ENCODE data around the gene SCFD2.

SCFD2 gene

DNA sequence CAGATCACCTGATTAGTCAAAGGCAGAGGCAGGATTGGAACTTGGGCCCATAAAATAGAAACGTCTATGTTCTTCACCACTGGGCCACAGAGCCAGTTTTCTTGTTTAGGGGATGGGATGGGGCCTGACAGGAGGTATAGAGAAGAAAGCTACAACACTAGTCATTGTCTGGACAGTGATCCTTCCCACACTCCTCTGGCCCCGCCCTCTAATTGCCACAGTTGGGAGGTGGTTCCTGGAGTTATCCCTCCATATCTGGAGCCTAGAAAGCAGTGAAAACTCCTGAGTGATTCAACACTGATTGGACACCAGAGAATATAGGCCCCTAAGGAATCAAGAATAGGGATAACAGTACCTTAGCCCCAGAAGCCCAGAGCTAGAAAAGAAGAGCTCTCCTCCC is 480.9 kb downstream of the SCFD2 start:
- TF ChIP-seq TAF1 (IDR thresholded peaks at IDR 0.05; ENCODE audit: borderline replicate concordance, insufficient read depth, low read length) (no peak), POLR2AphosphoS5 (IDR thresholded peaks at IDR 0.05; ENCODE audit: low read depth, low read length) (no peak), FOXP2 (optimal IDR thresholded peaks at IDR 0.05; ENCODE audit: borderline replicate concordance, extremely low read depth, extremely low read length, insufficient read depth) (no peak), SIN3A (IDR thresholded peaks at IDR 0.05; ENCODE audit: borderline replicate concordance, insufficient read depth, low read length) (no peak)
- TF ChIP-seq, protein P1, sequence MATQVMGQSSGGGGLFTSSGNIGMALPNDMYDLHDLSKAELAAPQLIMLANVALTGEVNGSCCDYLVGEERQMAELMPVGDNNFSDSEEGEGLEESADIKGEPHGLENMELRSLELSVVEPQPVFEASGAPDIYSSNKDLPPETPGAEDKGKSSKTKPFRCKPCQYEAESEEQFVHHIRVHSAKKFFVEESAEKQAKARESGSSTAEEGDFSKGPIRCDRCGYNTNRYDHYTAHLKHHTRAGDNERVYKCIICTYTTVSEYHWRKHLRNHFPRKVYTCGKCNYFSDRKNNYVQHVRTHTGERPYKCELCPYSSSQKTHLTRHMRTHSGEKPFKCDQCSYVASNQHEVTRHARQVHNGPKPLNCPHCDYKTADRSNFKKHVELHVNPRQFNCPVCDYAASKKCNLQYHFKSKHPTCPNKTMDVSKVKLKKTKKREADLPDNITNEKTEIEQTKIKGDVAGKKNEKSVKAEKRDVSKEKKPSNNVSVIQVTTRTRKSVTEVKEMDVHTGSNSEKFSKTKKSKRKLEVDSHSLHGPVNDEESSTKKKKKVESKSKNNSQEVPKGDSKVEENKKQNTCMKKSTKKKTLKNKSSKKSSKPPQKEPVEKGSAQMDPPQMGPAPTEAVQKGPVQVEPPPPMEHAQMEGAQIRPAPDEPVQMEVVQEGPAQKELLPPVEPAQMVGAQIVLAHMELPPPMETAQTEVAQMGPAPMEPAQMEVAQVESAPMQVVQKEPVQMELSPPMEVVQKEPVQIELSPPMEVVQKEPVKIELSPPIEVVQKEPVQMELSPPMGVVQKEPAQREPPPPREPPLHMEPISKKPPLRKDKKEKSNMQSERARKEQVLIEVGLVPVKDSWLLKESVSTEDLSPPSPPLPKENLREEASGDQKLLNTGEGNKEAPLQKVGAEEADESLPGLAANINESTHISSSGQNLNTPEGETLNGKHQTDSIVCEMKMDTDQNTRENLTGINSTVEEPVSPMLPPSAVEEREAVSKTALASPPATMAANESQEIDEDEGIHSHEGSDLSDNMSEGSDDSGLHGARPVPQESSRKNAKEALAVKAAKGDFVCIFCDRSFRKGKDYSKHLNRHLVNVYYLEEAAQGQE (IDR thresholded peaks at IDR 0.05; ENCODE audit: insufficient read depth in 1 of 2, low read depth in 2 of 2, low read length in 2 of 2): no peak

DNA sequence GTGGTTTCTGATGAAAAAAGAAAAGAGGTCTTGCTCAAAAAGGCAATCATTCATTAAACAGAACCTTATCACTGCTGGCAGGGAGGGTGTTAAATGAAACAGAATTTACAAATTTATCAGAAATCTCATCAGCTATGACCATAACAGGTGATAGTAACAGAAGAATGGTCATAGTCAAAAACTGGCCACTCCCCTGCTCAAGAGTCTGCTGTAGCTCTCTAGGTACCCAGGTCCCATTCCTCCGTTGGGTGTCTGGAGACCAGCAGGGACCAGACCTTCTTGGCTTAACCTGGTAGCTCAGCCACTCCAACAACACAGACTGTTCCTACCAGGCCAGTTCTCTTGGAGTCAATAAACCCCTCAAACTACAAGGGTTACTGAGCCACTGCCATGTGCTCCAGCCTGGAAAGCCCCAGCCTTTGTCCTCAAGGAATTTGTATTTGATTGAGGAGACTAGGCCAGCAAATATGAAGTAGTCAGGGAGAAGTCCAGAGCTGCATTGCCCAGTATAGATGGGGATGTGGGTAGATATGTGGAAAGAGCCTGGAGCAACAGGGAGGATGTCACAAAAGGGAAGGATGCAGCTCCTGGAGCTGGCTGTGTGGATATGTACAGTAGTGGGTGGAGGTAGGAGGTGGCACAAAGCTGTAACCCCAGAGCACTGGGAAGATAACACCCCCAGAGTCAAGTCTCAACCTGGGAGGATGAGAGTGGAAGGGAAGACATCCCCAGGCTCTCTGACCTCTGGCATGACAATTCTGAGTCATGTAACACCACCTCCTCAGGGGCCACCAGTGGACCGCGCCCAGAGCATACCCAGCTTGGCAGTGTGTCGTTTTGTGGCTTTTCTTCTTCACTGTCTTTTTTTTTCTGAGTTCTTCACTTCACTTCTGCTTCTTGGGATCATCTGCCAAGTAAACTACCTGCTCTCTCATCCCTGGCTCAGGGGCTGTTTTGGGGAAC is 481.9 kb downstream of the SCFD2 start:
- TF ChIP-seq FOXP2 (optimal IDR thresholded peaks at IDR 0.05; ENCODE audit: borderline replicate concordance, extremely low read depth, extremely low read length, insufficient read depth) (no peak), POLR2AphosphoS5 (IDR thresholded peaks at IDR 0.05; ENCODE audit: low read depth, low read length) (no peak), SIN3A (IDR thresholded peaks at IDR 0.05; ENCODE audit: borderline replicate concordance, insufficient read depth, low read length) (no peak), TAF1 (IDR thresholded peaks at IDR 0.05; ENCODE audit: borderline replicate concordance, insufficient read depth, low read length) (no peak)
- TF ChIP-seq, protein P1 (IDR thresholded peaks at IDR 0.05; ENCODE audit: insufficient read depth in 1 of 2, low read depth in 2 of 2, low read length in 2 of 2): no peak

DNA sequence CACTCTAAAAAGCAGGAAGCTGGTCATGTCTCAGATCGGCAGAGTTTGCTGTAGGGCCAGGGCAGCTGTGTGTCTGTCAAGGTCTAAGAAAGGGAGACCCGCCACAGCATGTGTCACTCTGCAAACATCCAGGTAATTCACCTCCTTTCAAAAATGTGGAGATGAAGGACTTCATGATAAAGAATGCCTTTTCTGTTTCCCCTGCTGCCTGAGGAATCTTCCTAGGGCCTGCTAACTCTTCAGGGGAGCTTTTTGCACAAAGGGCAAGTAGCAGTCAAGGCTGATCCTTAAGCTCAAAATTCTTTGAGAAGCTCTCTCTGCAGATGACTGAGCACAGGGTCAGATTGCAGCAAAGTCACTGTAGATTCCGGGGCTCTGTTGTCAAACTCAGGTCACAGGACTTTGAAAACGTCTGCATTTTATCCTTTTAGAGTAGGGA is 482.7 kb downstream of the SCFD2 start:
- TF ChIP-seq SIN3A (IDR thresholded peaks at IDR 0.05; ENCODE audit: borderline replicate concordance, insufficient read depth, low read length) (no peak), FOXP2 (optimal IDR thresholded peaks at IDR 0.05; ENCODE audit: borderline replicate concordance, extremely low read depth, extremely low read length, insufficient read depth) (no peak), TAF1 (IDR thresholded peaks at IDR 0.05; ENCODE audit: borderline replicate concordance, insufficient read depth, low read length) (no peak)
- TF ChIP-seq, protein P1 (IDR thresholded peaks at IDR 0.05; ENCODE audit: insufficient read depth in 1 of 2, low read depth in 2 of 2, low read length in 2 of 2): no peak

DNA sequence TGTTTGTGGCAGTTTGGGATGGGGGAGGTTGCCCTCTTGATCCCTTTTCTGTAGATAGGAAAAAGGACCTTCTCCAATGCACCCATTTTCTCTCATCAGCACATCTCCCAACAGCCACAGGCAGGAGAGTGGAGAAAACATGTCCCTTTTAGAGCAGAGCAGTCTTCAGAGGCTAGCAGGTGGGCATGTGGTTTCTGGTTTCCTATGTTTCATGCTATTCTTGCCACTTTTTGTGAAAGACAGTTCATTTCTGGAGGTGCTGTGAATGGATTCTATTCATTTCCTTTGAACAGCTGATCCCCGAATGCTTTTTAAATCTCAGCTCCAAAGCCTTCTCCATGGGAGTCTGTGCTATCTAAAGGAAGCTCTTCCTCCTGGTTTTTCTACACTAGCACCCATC is 484.9 kb downstream of the SCFD2 start:
- TF ChIP-seq, protein P1 (IDR thresholded peaks at IDR 0.05; ENCODE audit: insufficient read depth in 1 of 2, low read depth in 2 of 2, low read length in 2 of 2): no peak

All from PFSK-1 (cell line).